B cell (primary cell): ENCODE results near the gene DPYSL3. TPM values are rescaled to one million over a fixed set of nuclear protein-coding genes. Genes with fewer than 3 reads are reported as not detected.

ENCODE experiments used
- ATAC-seq: fragments of 200-7000 bp; cut with Tn5 transposase; one replicate; pipeline ENCODE4 v1.10.0; 2021; ENCODE audit warnings: low read depth, mild to moderate bottlenecking, moderate number of reproducible peaks, moderate library complexity
- CTCF ChIA-PET: fragments of 350-600 bp; sonication (Branson Sonifier 250); formaldehyde crosslinking; loops from one replicate; lab custom pipeline; 2021; ENCODE audit warnings: antibody characterized with exemption, inconsistent platforms; lab: Charles Lee
- POLR2A ChIA-PET: fragments of 350-600 bp; sonication (Branson Sonifier 250); formaldehyde crosslinking; loops from one replicate; lab custom pipeline; 2021; ENCODE audit warnings: antibody characterized with exemption; lab: Charles Lee
- DNase-seq: peaks from one replicate; pipeline ENCODE4 v3.0.0; 2013
- H2AFZ ChIP-seq: 2 replicates; pipeline ENCODE4 v1.6.1; 2012; ENCODE audit warnings: mild to moderate bottlenecking, low read depth, low read length; ENCODE audit not compliant: insufficient read depth, poor library complexity, severe bottlenecking
- H3K27ac ChIP-seq, 2 donors: 1 replicate in 1 of 2; 2 replicates in 1 of 2; pipeline ENCODE4 v1.5.1; 2012 to 2013; ENCODE audit warnings: low read length in 2 of 2, mild to moderate bottlenecking in 2 of 2, moderate library complexity in 1 of 2
- H3K27me3 ChIP-seq, 4 experiments: fragments of 200-600 bp in 1 of 4; sonication (generic) in 1 of 4; replicated peaks in 1 of 4; 1 replicate in 2 of 4; 2 replicates in 2 of 4; pipeline versions ENCODE4 v1.6.1 to v1.7.0; 2013 to 2016; ENCODE audit warnings: low read length in 3 of 4, mild to moderate bottlenecking in 2 of 4, mixed read lengths in 1 of 4, moderate library complexity in 1 of 4; ENCODE audit not compliant: insufficient read depth in 4 of 4, control insufficient read depth in 3 of 4; ENCODE audit errors: control extremely low read depth in 1 of 4
- H3K36me3 ChIP-seq, 2 experiments: replicated peaks in 1 of 2; 1 replicate in 1 of 2; 2 replicates in 1 of 2; pipeline versions ENCODE4 v1.6.1 to v1.7.1; 2013; ENCODE audit warnings: low read length in 1 of 2; ENCODE audit not compliant: insufficient read depth in 2 of 2, control insufficient read depth in 1 of 2; ENCODE audit errors: control extremely low read depth in 1 of 2, extremely low read depth in 1 of 2
- H3K4me1 ChIP-seq, 2 donors: fragments of 200-600 bp in 1 of 2; sonication (generic) in 1 of 2; 1 replicate in 1 of 2; 2 replicates in 1 of 2; pipeline versions ENCODE4 v1.5.1 to v1.6.1; 2013 to 2017; ENCODE audit warnings: low read length in 2 of 2; ENCODE audit not compliant: control insufficient read depth in 2 of 2, insufficient read depth in 2 of 2
- H3K4me2 ChIP-seq: replicated peaks from 2 replicates; pipeline ENCODE3; 2012; ENCODE audit warnings: mild to moderate bottlenecking, low read depth, low read length; ENCODE audit not compliant: poor library complexity, severe bottlenecking
- H3K4me3 ChIP-seq, 5 experiments: fragments of 200-600 bp in 1 of 5; sonication (generic) in 1 of 5; 1 replicate in 3 of 5; 2 replicates in 2 of 5; pipeline versions ENCODE4 v1.5.1 to v1.7.0; 2011 to 2016; ENCODE audit warnings: low read length in 4 of 5, mild to moderate bottlenecking in 4 of 5, low read depth in 2 of 5, control low read depth in 1 of 5, moderate library complexity in 1 of 5; ENCODE audit not compliant: insufficient read depth in 1 of 5; ENCODE audit errors: control extremely low read depth in 1 of 5, extremely low read depth in 1 of 5
- H3K79me2 ChIP-seq: fragments of 200-600 bp; sonication (generic); one replicate; pipeline ENCODE4 v1.6.0; 2016; ENCODE audit warnings: low read length; ENCODE audit not compliant: control insufficient read depth, insufficient read depth
- H3K9ac ChIP-seq: fragments of 200-600 bp; sonication (generic); 2 replicates; pipeline ENCODE4 v1.6.1; 2017; ENCODE audit warnings: mild to moderate bottlenecking, low read length, moderate library complexity
- H3K9me3 ChIP-seq, 3 donors: one replicate each; pipeline versions ENCODE4 v1.6.1 to v1.7.1; 2013; ENCODE audit warnings: low read length in 2 of 3; ENCODE audit not compliant: control insufficient read depth in 2 of 3, insufficient read depth in 1 of 3; ENCODE audit errors: control extremely low read depth in 1 of 3
- H4K20me1 ChIP-seq: 2 replicates; pipeline ENCODE4 v1.6.0; 2012; ENCODE audit warnings: mild to moderate bottlenecking, low read length; ENCODE audit not compliant: insufficient read depth, control insufficient read depth, poor library complexity, severe bottlenecking
- H3K27ac Mint-ChIP-seq: one replicate; pipeline ENCODE4 v1.8.0; 2021; ENCODE audit warnings: mixed read lengths
- H3K27me3 Mint-ChIP-seq: one replicate; pipeline ENCODE4 v1.8.0; 2021; ENCODE audit warnings: mixed read lengths
- H3K4me1 Mint-ChIP-seq: one replicate; pipeline ENCODE4 v1.8.0; 2021; ENCODE audit warnings: mixed read lengths
- H3K4me3 Mint-ChIP-seq: one replicate; pipeline ENCODE4 v1.8.0; 2021; ENCODE audit warnings: mixed read lengths
- H3K9me3 Mint-ChIP-seq: one replicate; pipeline ENCODE4 v1.8.0; 2022; ENCODE audit warnings: mixed read lengths; ENCODE audit not compliant: insufficient read depth
- EZH2 ChIP-seq: IDR thresholded peaks from 2 replicates; pipeline ENCODE4 v1.6.1; 2012; ENCODE audit warnings: borderline replicate concordance, low read depth, mild to moderate bottlenecking, moderate library complexity, low read length; ENCODE audit not compliant: insufficient read depth, poor library complexity, severe bottlenecking
- WGBS: methylation state at CpG from one replicate; pipeline ENCODE4 v1.1.5; 2013; ENCODE audit warnings: missing lambda C conversion rate; ENCODE audit not compliant: insufficient coverage; 5-methylcytosine and 5-hydroxymethylcytosine counted together
- intact Hi-C: fragments of 100-400 bp; cut with micrococcal nuclease; formaldehyde crosslinking; loops from one replicate; pipeline ENCODE4 v1.10.0; 2022
- polyA plus RNA-seq: library from polyadenylated mRNA; depleted of rRNA; stranded (reverse); fragments of >200 nt; gene quantifications from 2 replicates; pipeline ENCODE4 v1.2.3, GENCODE V29; 2012
- total RNA-seq, 2 donors: library from RNA; stranded (reverse); fragments of 120-200 nt in 1 of 2; gene quantifications; 1 replicate in 1 of 2; 2 replicates in 1 of 2; pipeline versions ENCODE4 v1.2.3 to v1.2.4, GENCODE V29; 2013 to 2022
- TF ChIP-seq, protein P1 (sequence below): fragments of 200-600 bp; IDR thresholded peaks from one replicate; pipeline ENCODE4 v1.8.0; 2022; ENCODE audit warnings: antibody characterized with exemption, mild to moderate bottlenecking

The DPYSL3 gene
- total and polyA plus RNA-seq, 2 donors (not counting 1 experiment from before 2014, with no cell fraction given) = not detected

DNA sequence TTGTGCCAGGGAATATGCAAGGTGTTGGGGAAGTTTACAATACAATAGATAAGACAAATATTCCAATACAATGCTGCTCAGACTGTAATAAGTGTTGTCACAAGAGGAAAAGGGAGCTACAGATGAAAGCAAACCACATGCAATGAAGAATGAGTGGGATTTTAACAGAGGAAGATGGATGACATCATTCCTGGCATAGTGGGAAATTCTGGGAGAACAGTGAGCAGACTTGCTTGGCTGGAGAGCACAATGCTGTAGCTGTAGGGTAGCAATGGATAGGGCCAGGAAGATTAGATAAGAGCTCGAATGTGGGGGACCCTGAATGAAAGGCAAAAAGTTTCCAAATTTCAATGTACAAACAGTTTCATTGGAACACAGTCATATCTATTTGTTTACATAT is 9.5 kb upstream of the DPYSL3 start:
- Histone ChIP-seq H3K9me3 (no peaks in the 10 kb centered on the region), H3K4me2 (no peak overlapping the region), H3K4me3 (no peak overlapping the region), H3K4me1 (no peaks in the 10 kb centered on the region), H3K79me2 (no peaks in the 10 kb centered on the region), H3K27ac (no peak overlapping the region), H3K36me3 (no peaks in the 10 kb centered on the region), H2AFZ (no peak overlapping the region), H3K27me3 (no peaks in the 10 kb centered on the region), H4K20me1 (no peaks in the 10 kb centered on the region), H3K9ac (no peak overlapping the region)
- ATAC-seq = no peak
- ChIA-PET CTCF (no interaction called here), POLR2A (no interaction called here)
- no peaks in the 10 kb centered on the region for H3K4me1 Mint-ChIP-seq
- no peak for DNase-seq
- peaks cover 8% of the 10 kb centered on the region for H3K27me3 Mint-ChIP-seq
- intact Hi-C loops = no loop called here
- TF ChIP-seq, protein P1, sequence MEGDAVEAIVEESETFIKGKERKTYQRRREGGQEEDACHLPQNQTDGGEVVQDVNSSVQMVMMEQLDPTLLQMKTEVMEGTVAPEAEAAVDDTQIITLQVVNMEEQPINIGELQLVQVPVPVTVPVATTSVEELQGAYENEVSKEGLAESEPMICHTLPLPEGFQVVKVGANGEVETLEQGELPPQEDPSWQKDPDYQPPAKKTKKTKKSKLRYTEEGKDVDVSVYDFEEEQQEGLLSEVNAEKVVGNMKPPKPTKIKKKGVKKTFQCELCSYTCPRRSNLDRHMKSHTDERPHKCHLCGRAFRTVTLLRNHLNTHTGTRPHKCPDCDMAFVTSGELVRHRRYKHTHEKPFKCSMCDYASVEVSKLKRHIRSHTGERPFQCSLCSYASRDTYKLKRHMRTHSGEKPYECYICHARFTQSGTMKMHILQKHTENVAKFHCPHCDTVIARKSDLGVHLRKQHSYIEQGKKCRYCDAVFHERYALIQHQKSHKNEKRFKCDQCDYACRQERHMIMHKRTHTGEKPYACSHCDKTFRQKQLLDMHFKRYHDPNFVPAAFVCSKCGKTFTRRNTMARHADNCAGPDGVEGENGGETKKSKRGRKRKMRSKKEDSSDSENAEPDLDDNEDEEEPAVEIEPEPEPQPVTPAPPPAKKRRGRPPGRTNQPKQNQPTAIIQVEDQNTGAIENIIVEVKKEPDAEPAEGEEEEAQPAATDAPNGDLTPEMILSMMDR = no peak
- no peak for TF ChIP-seq EZH2
- H3K4me3 Mint-ChIP-seq = no peak overlapping the region
- no peak overlapping the region for H3K27ac Mint-ChIP-seq
- WGBS = no CpG with 5 or more reads among the region's 1 CpG
- H3K9me3 Mint-ChIP-seq = no peaks in the 10 kb centered on the region

DNA sequence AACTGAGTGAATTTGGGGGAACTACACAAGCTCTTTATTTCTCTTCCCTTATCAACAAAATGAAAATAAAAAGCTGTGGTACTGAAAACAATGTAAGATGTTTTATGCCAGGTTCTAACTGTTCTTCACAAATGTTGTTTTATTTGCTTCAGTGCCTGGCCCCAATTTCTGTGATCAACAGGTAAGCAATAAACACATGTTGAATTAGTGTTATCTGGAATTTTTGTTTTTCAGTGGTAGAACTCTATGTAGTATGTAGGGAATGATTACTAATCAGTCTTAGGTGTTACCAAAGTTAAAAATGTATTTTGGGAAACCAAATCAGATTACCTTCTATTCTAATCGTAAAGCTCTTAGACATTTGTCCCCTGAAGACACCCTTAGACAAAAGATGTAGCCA is 7.5 kb upstream of the DPYSL3 start:
- CTCF ChIA-PET = no interaction called here
- intact Hi-C loops = no loop called here
- Histone ChIP-seq H2AFZ (no peak overlapping the region), H3K4me1 (no peaks in the 10 kb centered on the region), H3K4me3 (no peak overlapping the region), H3K27me3 (no peaks in the 10 kb centered on the region), H3K9ac (no peak overlapping the region), H4K20me1 (no peaks in the 10 kb centered on the region), H3K27ac (no peak overlapping the region), H3K36me3 (no peaks in the 10 kb centered on the region), H3K9me3 (no peaks in the 10 kb centered on the region), H3K79me2 (no peaks in the 10 kb centered on the region), H3K4me2 (no peak overlapping the region)
- H3K27me3 Mint-ChIP-seq = peaks cover 12% of the 10 kb centered on the region
- no peaks in the 10 kb centered on the region for H3K9me3 Mint-ChIP-seq
- no peaks in the 10 kb centered on the region for H3K4me1 Mint-ChIP-seq
- ATAC-seq (no peak), DNase-seq (no peak)
- POLR2A ChIA-PET = no interaction called here
- WGBS = no CpG with 5 or more reads among the region's 1 CpG
- no peak overlapping the region for H3K27ac Mint-ChIP-seq
- TF ChIP-seq EZH2 = no peak
- TF ChIP-seq, protein P1 = no peak
- no peak overlapping the region for H3K4me3 Mint-ChIP-seq
